ENCODE results near the gene PALS2. TPM values are rescaled to one million over a fixed set of nuclear protein-coding genes. Genes with fewer than 3 reads are reported as not detected.

Gene PALS2
- total and polyA plus RNA-seq, 7 donors, result 0.60 to 14.2 (median 6.9) TPM

- no peaks in the 10 kb centered on the region for H3K27me3 ChIP-seq
- H3K27ac ChIP-seq, result no peak overlapping the region
- no peak for DNase-seq
- 94 to 96% methylated on average over 3 of the region's 3 CpGs for WGBS, 2 donors
- no peak for TF ChIP-seq POLR2A (IDR thresholded peaks at IDR 0.05)
- TF ChIP-seq POLR2AphosphoS5 (IDR thresholded peaks at IDR 0.05), result no peak
- no peak for TF ChIP-seq CTCF (IDR thresholded peaks at IDR 0.05)
- TF ChIP-seq EP300 (IDR thresholded peaks at IDR 0.05), result no peak
- peaks cover 0 to 4% (median 0%) of the 10 kb centered on the region in 4 donors for H3K9me3 ChIP-seq
- H3K36me3 ChIP-seq, result no peaks in the 10 kb centered on the region
- H3K4me3 ChIP-seq, result no peak overlapping the region
- intact Hi-C loops (cut with DNase I), result no loop called here
- H3K4me1 ChIP-seq, result no peaks in the 10 kb centered on the region
Observed at GRCh38 chr7:24619978-24620377, 46.7 kb downstream of the PALS2 start.

- Histone ChIP-seq H3K9me3 (peaks cover 0 to 8% (median 0%) of the 10 kb centered on the region in 4 donors), H3K27me3 (no peaks in the 10 kb centered on the region), H3K27ac (no peak overlapping the region), H3K4me1 (no peaks in the 10 kb centered on the region), H3K36me3 (no peaks in the 10 kb centered on the region), H3K4me3 (no peak overlapping the region)
- no peak for DNase-seq
- intact Hi-C loops (cut with DNase I), result no loop called here
- WGBS, 2 donors, result 74 to 89% methylated on average over 1 of the region's 1 CpG
- TF ChIP-seq POLR2A (IDR thresholded peaks at IDR 0.05), result no peak
- no peak for TF ChIP-seq EP300 (IDR thresholded peaks at IDR 0.05)
- TF ChIP-seq CTCF (IDR thresholded peaks at IDR 0.05), result no peak
- no peak for TF ChIP-seq POLR2AphosphoS5 (IDR thresholded peaks at IDR 0.05)
Observed at GRCh38 chr7:24622646-24623182, 49.5 kb downstream of the PALS2 start.

Small RNAs within 50 kb of the gene (small RNA-seq; reads per million reads assigned to genes)
- gene RNU6-1103P, result 0 reads per million in 3 donors
- 0 reads per million in 3 donors for gene SUMO2P14

Other genes starting within 250 kb of the PALS2 start
- 10 to 100 TPM in 3 of 4 donors, 1 to 10 TPM in 1; 7.1 to 11.9 (median 11.0) TPM for gene GSDME, start 184.0 kb downstream of the PALS2 start, total RNA-seq
- gene GSDME, start 184.0 kb downstream of the PALS2 start, polyA plus RNA-seq, result 1 to 10 TPM; 1.6 to 4.2 (median 2.6) TPM

Data from sigmoid colon (tissue), 7 donors.